AG09309 (cell line): Measurements from ENCODE around the gene RND1.
A peak's percentile ranks its signal among the peaks of the same experiment; 100 is the strongest.
"Not testable (repeated sequence)": the region's sequence is repeated elsewhere in the genome, so short reads cannot be mapped to it uniquely, and the experiment has no call there.

Experiments used
- DNase-seq: peaks from one replicate; pipeline ENCODE4 v3.0.0-alpha.2; 2010; ENCODE audit warnings: low read depth
- H3K4me3 ChIP-seq: 2 replicates; pipeline ENCODE4 v1.5.1; 2011; ENCODE audit warnings: mild to moderate bottlenecking, low read depth, low read length, moderate library complexity; ENCODE audit not compliant: control insufficient read depth
- TF ChIP-seq, protein P1 (sequence below): IDR thresholded peaks from 2 replicates; pipeline ENCODE4 v1.5.1; 2011; ENCODE audit warnings: mild to moderate bottlenecking, low read depth, low read length, inconsistent platforms; ENCODE audit not compliant: insufficient read depth, control insufficient read depth; ENCODE audit errors: missing control alignments

Gene RND1

DNA sequence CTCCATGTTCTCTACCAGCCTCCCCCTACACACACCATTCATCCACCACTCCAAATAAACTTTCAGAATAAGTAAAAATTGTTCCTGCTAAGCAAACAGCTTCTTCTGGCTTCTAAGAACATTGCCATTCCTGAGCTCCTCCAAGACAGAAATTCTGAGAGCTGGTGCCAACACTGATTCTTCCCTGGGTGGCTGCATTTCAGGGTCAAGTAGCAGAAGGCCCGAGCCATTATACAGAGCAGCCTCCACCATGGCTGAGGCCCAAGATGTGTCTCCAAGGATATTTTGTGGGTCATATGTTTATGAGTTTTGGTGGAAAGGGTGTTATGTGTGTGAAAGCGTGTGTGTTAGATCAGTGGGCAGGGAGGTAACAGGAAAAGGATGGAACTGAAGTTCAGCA is 3.5 kb upstream of the RND1 start:
- TF ChIP-seq, protein P1, sequence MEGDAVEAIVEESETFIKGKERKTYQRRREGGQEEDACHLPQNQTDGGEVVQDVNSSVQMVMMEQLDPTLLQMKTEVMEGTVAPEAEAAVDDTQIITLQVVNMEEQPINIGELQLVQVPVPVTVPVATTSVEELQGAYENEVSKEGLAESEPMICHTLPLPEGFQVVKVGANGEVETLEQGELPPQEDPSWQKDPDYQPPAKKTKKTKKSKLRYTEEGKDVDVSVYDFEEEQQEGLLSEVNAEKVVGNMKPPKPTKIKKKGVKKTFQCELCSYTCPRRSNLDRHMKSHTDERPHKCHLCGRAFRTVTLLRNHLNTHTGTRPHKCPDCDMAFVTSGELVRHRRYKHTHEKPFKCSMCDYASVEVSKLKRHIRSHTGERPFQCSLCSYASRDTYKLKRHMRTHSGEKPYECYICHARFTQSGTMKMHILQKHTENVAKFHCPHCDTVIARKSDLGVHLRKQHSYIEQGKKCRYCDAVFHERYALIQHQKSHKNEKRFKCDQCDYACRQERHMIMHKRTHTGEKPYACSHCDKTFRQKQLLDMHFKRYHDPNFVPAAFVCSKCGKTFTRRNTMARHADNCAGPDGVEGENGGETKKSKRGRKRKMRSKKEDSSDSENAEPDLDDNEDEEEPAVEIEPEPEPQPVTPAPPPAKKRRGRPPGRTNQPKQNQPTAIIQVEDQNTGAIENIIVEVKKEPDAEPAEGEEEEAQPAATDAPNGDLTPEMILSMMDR: no peak
- no peak overlapping the region for H3K4me3 ChIP-seq
- DNase-seq: no peak

DNA sequence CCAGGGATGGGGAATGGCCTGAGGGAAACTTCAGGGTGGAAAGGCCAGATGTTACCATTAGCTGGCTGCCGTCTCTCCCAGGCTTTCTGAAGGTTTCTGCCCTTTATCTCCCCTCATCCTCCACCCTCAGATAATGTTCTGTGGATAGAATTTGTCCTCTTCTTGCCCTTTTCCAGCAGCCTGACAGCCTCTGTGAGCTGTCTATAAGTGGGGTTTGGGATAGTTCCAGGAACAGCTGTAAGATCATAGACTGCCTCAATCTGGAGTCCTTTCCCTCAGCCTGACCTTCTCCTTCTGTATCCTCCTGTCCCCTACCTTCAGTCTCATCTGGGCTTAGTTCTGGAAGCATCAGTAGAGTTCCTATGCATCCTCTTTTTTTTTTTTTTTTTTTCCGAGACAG is 2.8 kb upstream of the RND1 start:
- no peak overlapping the region for H3K4me3 ChIP-seq
- DNase-seq: no peak
- TF ChIP-seq, protein P1: no peak

DNA sequence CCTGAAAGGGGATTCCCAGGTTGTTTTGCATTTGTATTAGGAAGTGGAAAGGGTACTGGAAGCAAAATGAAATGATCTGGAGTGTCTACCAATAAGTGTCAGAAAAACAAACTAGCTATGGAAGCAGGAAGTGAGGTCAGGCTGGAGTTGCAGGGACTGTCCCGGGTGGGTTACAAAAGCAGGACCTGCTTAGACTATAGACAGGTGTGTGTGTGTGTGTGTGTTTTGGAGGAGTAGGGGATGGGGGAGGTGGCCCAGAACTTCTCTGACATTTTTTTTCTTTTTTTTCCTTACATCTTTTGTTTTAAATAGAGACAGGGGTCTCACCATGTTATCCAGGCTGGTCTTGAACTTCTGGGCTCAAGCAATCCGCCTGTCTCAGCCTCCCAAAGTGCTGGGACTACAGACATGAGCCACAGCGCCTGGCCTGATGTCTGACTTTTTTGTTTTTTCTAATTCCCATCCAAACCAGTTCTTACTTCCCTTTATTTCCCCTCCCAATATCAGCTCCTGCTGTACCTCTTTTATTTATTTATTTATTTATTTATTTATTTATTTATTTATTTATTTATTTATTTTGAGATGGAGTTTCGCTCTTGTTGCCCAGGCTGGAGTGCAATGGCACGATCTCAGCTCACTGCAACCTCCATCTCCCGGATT is 512 bp upstream of the RND1 start:
- peak overlapping the region; percentile 16; the same call in 1 of the 2 replicates for H3K4me3 ChIP-seq
- no peak for DNase-seq
- TF ChIP-seq, protein P1: no peak

DNA sequence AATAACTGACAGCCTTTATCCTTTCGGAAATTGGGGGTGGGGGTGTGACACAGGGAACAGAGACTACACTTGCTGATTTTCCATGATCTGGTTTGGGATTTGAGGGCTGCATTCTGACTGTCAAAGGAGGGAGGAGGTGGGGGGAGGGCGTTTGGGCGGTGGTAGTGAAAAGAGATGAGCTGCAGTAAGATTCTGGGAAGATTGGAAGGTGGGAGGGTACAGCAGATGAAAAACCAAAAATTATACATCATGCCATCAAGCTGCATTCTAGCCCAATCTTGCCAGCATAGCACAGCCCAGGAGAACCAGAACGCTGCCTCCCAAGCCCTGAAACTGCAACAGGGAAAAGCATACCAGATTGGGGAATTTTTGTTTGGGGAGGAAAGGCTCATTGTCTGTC is 2.4 kb downstream of the RND1 start:
- TF ChIP-seq, protein P1: no peak
- DNase-seq: no peak
- no peak overlapping the region for H3K4me3 ChIP-seq

DNA sequence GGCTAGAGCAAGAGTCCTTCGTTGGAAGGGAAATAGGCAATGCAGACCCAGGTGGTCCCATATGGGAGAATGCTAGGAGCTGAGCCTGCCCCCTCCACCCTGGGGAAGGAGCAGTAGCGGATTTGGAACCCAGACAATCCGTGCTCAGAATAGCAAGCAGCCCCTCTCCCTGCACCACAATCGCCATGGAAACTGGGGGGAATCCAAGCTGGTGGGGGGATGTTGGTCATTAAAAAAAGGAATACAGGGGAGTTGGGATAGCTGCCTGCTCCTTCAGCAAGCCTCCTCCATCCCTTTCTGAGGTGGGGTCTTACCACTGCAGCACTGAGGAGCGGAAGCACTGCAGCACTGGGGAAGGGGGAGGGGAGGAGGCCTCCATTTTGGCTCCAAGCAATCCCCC is 2.9 kb downstream of the RND1 start:
- no peak for DNase-seq
- no peak overlapping the region for H3K4me3 ChIP-seq
- TF ChIP-seq, protein P1: no peak

DNA sequence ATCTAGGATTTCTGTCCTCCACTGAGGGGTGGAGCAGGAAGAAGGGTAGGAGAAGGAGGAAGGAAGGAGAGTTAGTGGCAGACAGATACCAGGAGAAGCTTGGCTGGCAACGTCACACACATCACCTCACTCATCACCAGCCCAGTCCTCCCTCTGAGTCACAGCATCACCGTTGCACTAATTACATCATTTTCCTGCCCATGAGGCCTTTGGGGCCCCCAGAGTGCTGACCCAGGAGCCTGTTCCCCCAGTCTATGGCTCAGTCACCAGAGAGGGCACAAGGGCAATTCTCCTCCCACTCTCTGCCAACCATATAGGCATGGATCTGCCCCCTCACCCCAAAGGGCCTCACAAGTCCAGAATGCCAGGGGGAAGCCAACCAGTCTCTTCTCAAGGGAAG is 4.6 kb downstream of the RND1 start:
- TF ChIP-seq, protein P1: no peak
- DNase-seq: no peak
- no peak overlapping the region for H3K4me3 ChIP-seq

DNA sequence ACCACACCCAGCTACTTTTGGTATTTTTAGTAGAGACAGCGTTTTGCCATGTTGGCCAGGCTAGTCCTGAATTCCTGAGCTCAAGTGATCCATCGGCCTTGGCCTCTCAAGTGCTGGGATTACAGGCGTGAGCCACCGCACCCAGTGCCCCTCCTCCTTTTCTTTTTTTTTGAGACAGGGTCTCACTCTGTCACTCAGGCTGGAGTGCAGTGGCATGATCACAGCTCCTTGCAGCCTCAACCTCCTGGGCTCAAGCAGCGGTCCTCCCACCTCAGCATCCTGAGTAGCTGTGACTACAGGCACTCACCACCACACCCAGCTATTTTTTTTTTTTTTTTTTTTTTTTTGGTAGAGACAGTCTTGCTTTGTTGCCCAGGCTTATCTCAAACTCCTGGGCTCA is 5.4 kb downstream of the RND1 start:
- H3K4me3 ChIP-seq, DNase-seq: not testable (repeated sequence)
